K562 treated with DMSO at 1 percent for 24 hours (cell line): ENCODE data around the gene AMPD1. TPM values are rescaled to one million over a fixed set of nuclear protein-coding genes. Genes with fewer than 3 reads are reported as not detected.

Experiments
- total RNA-seq: library from RNA; unstranded; fragments of 300-600 nt; gene quantifications from 2 replicates; pipeline ENCODE4 v1.2.3, GENCODE V29; 2022; ENCODE audit warnings: low read depth; ENCODE audit not compliant: insufficient read depth

Gene AMPD1
- not detected in 2 replicates for total RNA-seq

GRCh38 chr1:114695430-114696058, at the start of gene AMPD1:
TSS of gene AMPD1 (minus strand) at chr1:114695546. CDS start at chr1:114695471, 75 bp downstream.

GRCh38 chr1:114716304-114717170, 21.2 kb upstream of the AMPD1 start, which contains the start of gene NRAS:
TSS of gene NRAS (minus strand) at chr1:114716771. CDS start at chr1:114716160, 611 bp downstream.

GRCh38 chr1:114669562-114670082, 25.7 kb downstream of the AMPD1 start, which contains the start of gene DENND2C:
TSS of gene DENND2C (minus strand) at chr1:114670049. CDS start at chr1:114625984, 44,065 bp downstream.

Other genes with a start within 250 kb of the AMPD1 start
- gene TRIM33, start 184.3 kb downstream of the AMPD1 start, total RNA-seq, result 21.4 and 24.7 TPM in 2 replicates
- gene BCAS2, start 113.9 kb downstream of the AMPD1 start, total RNA-seq, result 35.2 and 51.5 TPM in 2 replicates
- 0.25 and 0.30 TPM in 2 replicates for gene DENND2C, start 25.5 kb downstream of the AMPD1 start, total RNA-seq
- gene NRAS, start 21.2 kb upstream of the AMPD1 start, total RNA-seq, result 19.9 and 25.4 TPM in 2 replicates
- 151 and 172 TPM in 2 replicates for gene CSDE1, start 62.4 kb upstream of the AMPD1 start, total RNA-seq
- 38.1 and 63.9 TPM in 2 replicates for gene SIKE1, start 85.1 kb upstream of the AMPD1 start, total RNA-seq
- gene SYCP1, start 159.3 kb upstream of the AMPD1 start, total RNA-seq, result not detected in 2 replicates